GM19455 (cell line): ENCODE data around the gene PRAMEF33.
"Not testable (repeated sequence)": the region's sequence is repeated elsewhere in the genome, so short reads cannot be mapped to it uniquely, and the experiment has no call there.

Experiments
- ATAC-seq: cut with Tn5 transposase; IDR thresholded peaks from one replicate; pipeline ENCODE4 v1.9.1; 2021; ENCODE audit not compliant: unreplicated experiment

PRAMEF33 gene

DNA sequence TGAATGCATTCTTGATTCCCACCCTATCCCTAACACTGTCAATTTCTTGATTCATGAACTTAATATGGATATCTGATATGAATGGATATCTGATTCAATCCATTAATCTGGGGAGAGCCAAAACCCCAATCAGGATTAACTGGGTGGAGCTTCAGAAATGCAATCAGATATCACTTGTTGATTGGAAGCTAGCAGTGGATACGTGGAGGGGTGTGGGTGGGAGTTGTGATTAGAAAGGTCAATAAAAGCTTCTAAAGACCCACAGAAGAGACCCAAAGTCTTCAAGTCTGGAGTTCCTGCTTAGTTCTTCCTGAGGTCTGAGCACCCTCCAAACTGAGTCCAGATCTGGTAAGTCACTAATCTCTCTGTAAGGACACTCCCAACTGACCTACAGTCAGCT lies at the start of gene PRAMEF33:
Gene PRAMEF33 (plus strand): TSS at position 301 of the 400 bp plus-strand sequence. CDS start 2,416 bp downstream, outside the sequence.
- ATAC-seq, result not testable (repeated sequence)

DNA sequence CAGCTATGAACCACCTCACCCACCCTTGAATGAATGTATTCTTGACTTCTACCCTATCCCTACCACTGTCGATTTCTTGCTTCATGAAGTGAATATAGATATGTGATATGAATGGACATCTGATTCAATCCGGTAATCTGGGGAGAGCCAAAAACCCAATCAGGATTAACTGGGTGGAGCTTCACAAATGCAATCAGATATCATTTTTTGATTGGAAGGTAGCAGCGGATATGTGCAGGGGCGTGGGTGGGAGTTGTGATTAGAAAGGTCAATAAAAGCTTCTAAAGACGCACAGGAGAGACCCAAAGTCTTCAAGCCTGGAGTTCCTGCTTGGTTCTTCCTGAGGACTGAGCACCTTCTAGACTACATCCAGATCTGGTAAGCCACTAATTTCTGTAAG lies 49.4 kb upstream of the PRAMEF33 start, which contains the start of gene PRAMEF5:
Gene PRAMEF5 (plus strand): TSS at position 301 of the 400 bp plus-strand sequence. CDS start 5,071 bp downstream, outside the sequence.
- ATAC-seq, result not testable (repeated sequence)

- not testable (repeated sequence) for ATAC-seq
Observed at GRCh38 chr1:13265124-13265523, 38.2 kb upstream of the PRAMEF33 start.

DNA sequence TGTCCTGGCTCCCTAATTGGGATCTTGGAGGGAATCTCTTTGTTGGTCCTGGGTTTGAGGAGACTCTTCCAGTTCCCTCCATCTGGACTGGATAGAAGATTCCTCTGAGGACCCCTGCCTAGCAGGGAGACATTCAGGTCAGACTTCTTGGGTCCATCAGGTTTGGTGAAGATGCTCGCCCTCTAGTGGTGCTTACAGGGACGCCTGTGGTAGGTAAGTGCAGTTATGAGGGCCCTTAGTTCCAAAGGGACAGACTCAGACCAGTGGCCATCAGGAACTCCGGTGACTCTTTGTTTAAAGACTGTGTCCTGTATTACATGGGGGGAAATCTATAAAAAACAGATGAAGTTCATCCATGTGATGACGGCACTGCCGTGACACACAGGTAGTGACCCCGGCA lies 26.3 kb upstream of the PRAMEF33 start:
- not testable (repeated sequence) for ATAC-seq

GRCh38 chr1:13279617-13280016 lies 23.7 kb upstream of the PRAMEF33 start:
- not testable (repeated sequence) for ATAC-seq

DNA sequence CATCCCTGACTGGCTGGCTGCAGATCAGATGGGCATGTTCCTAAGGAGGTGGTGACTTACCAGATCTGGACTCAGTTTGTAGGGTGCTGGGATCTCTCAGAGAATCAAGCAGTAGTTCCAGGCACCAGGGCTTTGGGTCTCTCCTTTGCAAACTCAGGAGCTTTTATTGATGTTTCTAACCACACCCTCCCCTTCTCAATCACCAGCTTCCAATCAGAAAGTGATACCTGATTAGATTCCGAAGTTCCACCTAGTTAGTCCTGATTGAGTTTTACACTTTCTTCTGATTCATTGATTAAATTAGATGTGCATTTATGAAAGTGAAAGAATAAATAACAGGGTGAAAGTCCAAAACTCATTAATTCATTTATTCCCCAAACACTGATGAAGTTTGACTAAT lies 18.3 kb upstream of the PRAMEF33 start, which contains the start of gene PRAMEF8:
Gene PRAMEF8 (minus strand): TSS at position 101 of the 400 bp plus-strand sequence. CDS start 1,046 bp downstream, outside the sequence.
- not testable (repeated sequence) for ATAC-seq

DNA sequence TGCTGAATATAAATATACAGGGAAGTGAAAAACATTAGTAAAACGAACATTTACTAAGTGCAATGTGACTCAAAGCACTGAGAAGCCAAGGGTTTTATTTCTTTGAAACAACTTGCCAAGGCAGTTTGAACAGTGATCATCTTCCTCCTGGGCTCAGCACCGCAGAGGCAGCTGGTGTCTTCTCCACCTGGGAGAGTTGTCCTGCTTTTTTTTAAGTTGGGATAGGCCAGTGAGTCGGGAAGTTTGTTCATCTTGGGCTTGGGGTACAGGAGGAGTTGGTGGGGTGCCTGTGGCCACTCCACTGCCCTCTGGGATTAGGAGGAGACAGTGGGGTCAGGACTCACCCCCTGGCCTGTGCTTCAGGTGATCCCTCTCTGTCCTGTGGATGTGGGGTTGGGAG lies 14.3 kb upstream of the PRAMEF33 start:
- ATAC-seq, result not testable (repeated sequence)

DNA sequence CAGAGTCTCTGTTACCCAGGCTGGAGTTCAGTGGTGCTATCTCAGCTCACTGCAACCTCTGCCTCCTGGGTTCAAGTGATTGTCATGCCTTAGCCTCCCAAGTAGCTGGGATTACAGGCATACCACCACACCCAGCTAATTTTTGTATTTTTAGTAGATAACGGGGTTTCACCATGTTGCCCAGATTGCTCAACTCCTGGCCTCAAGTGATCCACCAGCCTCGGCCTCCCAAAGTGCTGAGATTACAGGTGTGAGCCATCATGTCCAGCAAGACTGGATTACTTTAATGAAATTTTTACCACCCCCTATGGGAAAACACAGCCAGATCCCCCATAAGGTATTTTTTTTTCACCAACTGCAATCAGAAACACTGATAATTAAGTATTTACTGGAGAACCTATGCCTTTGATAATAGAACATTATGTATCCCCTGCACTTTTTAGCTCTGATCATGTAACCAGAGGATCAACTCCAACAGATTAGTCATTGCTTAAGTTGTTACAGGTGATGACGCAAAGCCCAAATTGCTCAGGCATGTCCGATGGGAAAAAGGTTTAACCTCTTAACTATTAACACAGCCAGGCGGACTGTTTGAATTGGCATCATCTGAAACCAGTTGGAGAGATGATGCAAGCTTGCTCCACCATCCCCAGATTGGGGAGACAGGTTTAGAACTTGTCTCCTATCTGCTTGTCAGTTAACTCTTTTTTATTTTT lies 6.0 kb upstream of the PRAMEF33 start:
- ATAC-seq, result not testable (repeated sequence)

DNA sequence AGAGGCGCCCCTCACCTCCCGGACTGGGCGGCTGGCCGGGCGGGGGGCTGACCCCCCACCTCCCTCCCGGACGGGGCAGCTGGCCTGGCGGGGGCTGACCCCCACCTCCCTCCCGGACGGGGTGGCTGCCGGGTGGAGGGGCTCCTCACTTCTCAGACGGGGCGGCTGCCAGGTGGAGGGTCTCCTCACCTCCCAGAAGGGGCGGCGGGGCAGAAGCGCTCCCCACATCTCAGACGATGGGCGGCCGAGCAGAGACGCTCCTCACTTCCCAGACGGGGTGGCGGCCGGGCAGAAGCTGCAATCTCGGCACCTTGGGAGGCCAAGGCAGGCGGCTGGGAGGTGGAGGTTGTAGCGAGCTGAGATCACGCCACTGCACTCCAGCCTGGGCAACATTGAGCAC lies 4.6 kb upstream of the PRAMEF33 start:
- ATAC-seq, result not testable (repeated sequence)

- ATAC-seq, result not testable (repeated sequence)
Observed at GRCh38 chr1:13302197-13302596, 1.1 kb upstream of the PRAMEF33 start.

GRCh38 chr1:13315281-13315680 lies 11.9 kb downstream of the PRAMEF33 start, which contains the start of gene PRAMEF15:
Gene PRAMEF15 (plus strand): TSS chr1:13315581. CDS start chr1:13318408, 2,827 bp downstream.
- not testable (repeated sequence) for ATAC-seq

GRCh38 chr1:13342496-13342895 lies 39.2 kb downstream of the PRAMEF33 start:
- ATAC-seq, result not testable (repeated sequence)

DNA sequence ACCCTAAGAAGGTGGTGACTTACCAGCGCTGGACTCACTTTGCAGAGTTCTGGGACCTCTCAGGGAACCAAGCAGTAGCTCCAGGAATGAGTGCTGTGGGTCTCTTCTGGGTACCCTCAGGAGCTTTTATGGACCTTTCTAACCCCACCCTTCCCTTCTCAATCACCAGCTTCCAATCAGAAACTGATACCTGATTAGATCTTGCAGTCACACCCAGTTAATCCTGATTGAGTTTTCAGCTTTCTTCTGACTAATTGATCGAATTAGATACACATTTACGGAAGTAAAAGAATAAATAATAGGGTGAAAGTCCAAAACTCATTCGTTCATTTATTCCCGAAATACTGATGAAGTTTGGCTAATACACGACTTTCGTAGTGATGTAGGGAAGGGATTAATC lies 43.7 kb downstream of the PRAMEF33 start, which contains the start of gene PRAMEF14:
Gene PRAMEF14 (minus strand): TSS at position 101 of the 400 bp plus-strand sequence. CDS start 1,820 bp downstream, outside the sequence.
- ATAC-seq, result not testable (repeated sequence)

DNA sequence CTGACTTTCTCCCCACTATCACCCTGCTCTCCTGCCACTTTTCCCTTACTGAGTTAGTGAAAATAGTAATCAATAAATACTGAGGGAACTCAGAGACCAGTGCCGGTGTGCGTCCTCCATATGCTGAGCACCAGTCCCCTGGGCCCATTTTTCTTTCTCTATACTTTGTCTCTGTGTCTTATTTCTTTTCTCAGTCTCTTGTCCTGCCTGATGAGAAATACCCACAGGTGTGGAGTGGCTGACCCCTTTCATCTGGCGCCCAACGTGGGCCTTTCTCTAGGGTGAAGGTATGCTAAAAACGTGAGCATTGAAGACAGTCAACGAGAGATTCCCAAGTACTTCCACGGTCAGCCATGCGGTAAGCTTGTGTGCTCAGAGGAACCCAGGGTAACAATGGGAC lies 50.1 kb downstream of the PRAMEF33 start:
- ATAC-seq, result not testable (repeated sequence)

- ATAC-seq, result not testable (repeated sequence)
Observed at GRCh38 chr1:13354475-13354874, 51.1 kb downstream of the PRAMEF33 start.

GRCh38 chr1:13356774-13357173 lies 53.4 kb downstream of the PRAMEF33 start:
- ATAC-seq, result not testable (repeated sequence)
